Gastroesophageal sphincter (tissue), 4 donors: ENCODE measurements around the gene BEST4. TPM values are rescaled to one million over a fixed set of nuclear protein-coding genes. Genes with fewer than 3 reads are reported as not detected.

Source experiments
- ATAC-seq: fragments of 150-250 bp; one replicate; pipeline ENCODE4 v1.9.1; 2016; ENCODE audit warnings: mild to moderate bottlenecking, moderate library complexity
- H3K27ac ChIP-seq, 4 donors: fragments of 200-600 bp; sonication (generic) in 3 of 4; 1 replicate in 3 of 4; 2 replicates in 1 of 4; pipeline ENCODE4 v1.5.1; 2016 to 2019
- H3K27me3 ChIP-seq: fragments of 200-600 bp; sonication (generic); one replicate; pipeline ENCODE4 v1.5.1; 2019
- H3K36me3 ChIP-seq, 2 donors: fragments of 200-600 bp; sonication (generic); one replicate each; pipeline ENCODE4 v1.5.1; 2019; ENCODE audit warnings: control low read depth in 1 of 2
- H3K4me1 ChIP-seq, 3 donors: fragments of 200-600 bp; sonication (generic); 1 replicate in 2 of 3; 2 replicates in 1 of 3; pipeline ENCODE4 v1.5.1; 2016 to 2019; ENCODE audit warnings: control low read depth in 2 of 3
- H3K4me3 ChIP-seq, 2 donors: fragments of 200-600 bp; sonication (generic); one replicate each; pipeline ENCODE4 v1.5.1; 2019; ENCODE audit warnings: mild to moderate bottlenecking in 1 of 2, moderate library complexity in 1 of 2
- H3K9me3 ChIP-seq, 3 donors: fragments of 200-600 bp; sonication (generic); one replicate each; pipeline ENCODE4 v1.5.1; 2017 to 2019; ENCODE audit warnings: control low read depth in 2 of 3
- EP300 ChIP-seq: sonication (generic); formaldehyde crosslinking; IDR thresholded peaks from one replicate; pipeline ENCODE4 v1.6.1; 2017; ENCODE audit warnings: antibody characterized with exemption, mild to moderate bottlenecking
- POLR2A ChIP-seq, 2 donors: fragments of 450-650 bp; IDR thresholded peaks; one replicate each; pipeline ENCODE4 v1.6.1; 2017; ENCODE audit warnings: antibody characterized with exemption in 2 of 2, mild to moderate bottlenecking in 2 of 2, moderate library complexity in 1 of 2
- POLR2AphosphoS5 ChIP-seq: sonication (generic); formaldehyde crosslinking; IDR thresholded peaks from one replicate; pipeline ENCODE4 v1.6.1; 2017; ENCODE audit warnings: antibody characterized with exemption
- WGBS, 2 donors: methylation state at CpG; one replicate each; pipeline ENCODE4 v1.1.5; 2018; ENCODE audit warnings: low coverage in 1 of 2; 5-methylcytosine and 5-hydroxymethylcytosine counted together
- total RNA-seq, 4 donors: library from RNA; depleted of rRNA; stranded (reverse); fragments of >200 nt; gene quantifications; one replicate each; pipeline ENCODE4 v1.1.0, GENCODE V29; 2016
- TF ChIP-seq, protein P1 (sequence below), 4 experiments: fragments of 200-600 bp in 2 of 4; fragments of 450-650 bp in 2 of 4; sonication (generic) in 1 of 4; IDR thresholded peaks; one replicate each; pipeline ENCODE4 v1.5.1; 2017 to 2019; ENCODE audit warnings: antibody characterized with exemption in 4 of 4, mild to moderate bottlenecking in 2 of 4, moderate library complexity in 2 of 4

BEST4 gene
- total RNA-seq, 4 donors from 2014 or later = 0.15 to 0.31 TPM; not detected in 2

DNA sequence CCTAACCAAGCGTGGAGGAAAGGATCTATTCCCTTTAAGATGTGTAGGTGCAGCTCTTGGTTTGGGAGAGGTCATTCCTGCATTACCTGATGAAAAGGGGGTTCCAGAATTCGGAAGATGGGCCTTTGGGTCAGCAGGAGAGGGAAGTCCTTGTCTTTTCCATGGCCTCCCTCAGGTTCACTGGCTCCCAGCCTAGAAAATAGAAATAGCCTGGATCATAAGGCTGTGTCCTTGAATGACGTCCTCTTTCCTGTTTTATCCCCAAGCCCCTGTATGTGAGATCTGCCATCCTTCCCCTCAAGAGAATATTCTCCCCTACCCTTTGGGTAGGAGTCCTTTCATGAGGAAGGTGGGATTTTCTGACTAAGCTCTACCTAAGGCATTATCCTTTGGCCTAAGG, 27.1 kb downstream of the BEST4 start:
- ATAC-seq = no peak
- H3K27me3 ChIP-seq = no peaks in the 10 kb centered on the region
- WGBS, 2 donors = 94 to 100% methylated on average over 2 of the region's 3 CpGs
- H3K27ac ChIP-seq = no peak overlapping the region
- no peaks in the 10 kb centered on the region for H3K4me1 ChIP-seq
- no peak for TF ChIP-seq POLR2AphosphoS5
- no peak for TF ChIP-seq EP300
- TF ChIP-seq, protein P1, sequence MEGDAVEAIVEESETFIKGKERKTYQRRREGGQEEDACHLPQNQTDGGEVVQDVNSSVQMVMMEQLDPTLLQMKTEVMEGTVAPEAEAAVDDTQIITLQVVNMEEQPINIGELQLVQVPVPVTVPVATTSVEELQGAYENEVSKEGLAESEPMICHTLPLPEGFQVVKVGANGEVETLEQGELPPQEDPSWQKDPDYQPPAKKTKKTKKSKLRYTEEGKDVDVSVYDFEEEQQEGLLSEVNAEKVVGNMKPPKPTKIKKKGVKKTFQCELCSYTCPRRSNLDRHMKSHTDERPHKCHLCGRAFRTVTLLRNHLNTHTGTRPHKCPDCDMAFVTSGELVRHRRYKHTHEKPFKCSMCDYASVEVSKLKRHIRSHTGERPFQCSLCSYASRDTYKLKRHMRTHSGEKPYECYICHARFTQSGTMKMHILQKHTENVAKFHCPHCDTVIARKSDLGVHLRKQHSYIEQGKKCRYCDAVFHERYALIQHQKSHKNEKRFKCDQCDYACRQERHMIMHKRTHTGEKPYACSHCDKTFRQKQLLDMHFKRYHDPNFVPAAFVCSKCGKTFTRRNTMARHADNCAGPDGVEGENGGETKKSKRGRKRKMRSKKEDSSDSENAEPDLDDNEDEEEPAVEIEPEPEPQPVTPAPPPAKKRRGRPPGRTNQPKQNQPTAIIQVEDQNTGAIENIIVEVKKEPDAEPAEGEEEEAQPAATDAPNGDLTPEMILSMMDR (IDR thresholded peaks at IDR 0.05) = no peak
- TF ChIP-seq POLR2A (IDR thresholded peaks at IDR 0.05) = no peak
- H3K9me3 ChIP-seq = no peaks in the 10 kb centered on the region
- H3K36me3 ChIP-seq = no peaks in the 10 kb centered on the region
- H3K4me3 ChIP-seq = no peak overlapping the region

- 33 to 89% methylated on average over 2 to 5 of the region's 11 CpGs for WGBS, 2 donors
- Histone ChIP-seq H3K27ac (no peak overlapping the region), H3K4me1 (no peaks in the 10 kb centered on the region), H3K36me3 (no peaks in the 10 kb centered on the region), H3K9me3 (no peaks in the 10 kb centered on the region), H3K4me3 (no peak overlapping the region), H3K27me3 (no peaks in the 10 kb centered on the region)
- no peak for ATAC-seq
- TF ChIP-seq, protein P1 (IDR thresholded peaks at IDR 0.05) = no peak
- TF ChIP-seq POLR2AphosphoS5 (no peak), POLR2A (IDR thresholded peaks at IDR 0.05) (no peak), EP300 (no peak)
Observed at GRCh38 chr1:44759077-44759476, 28.9 kb downstream of the BEST4 start.

GRCh38 chr1:44757420-44757819, 30.6 kb downstream of the BEST4 start:
- TF ChIP-seq, protein P1 (IDR thresholded peaks at IDR 0.05) = no peak
- TF ChIP-seq EP300 (no peak), POLR2AphosphoS5 (no peak), POLR2A (IDR thresholded peaks at IDR 0.05) (no peak)
- H3K36me3 ChIP-seq = no peaks in the 10 kb centered on the region
- H3K9me3 ChIP-seq = no peaks in the 10 kb centered on the region
- H3K4me3 ChIP-seq = no peak overlapping the region
- 100% methylated on average over 1 of the region's 2 CpGs; no CpG with 5 or more reads in 1 of the 2 donors for WGBS, 2 donors
- H3K27me3 ChIP-seq = no peaks in the 10 kb centered on the region
- ATAC-seq = no peak
- H3K27ac ChIP-seq = no peak overlapping the region
- no peaks in the 10 kb centered on the region for H3K4me1 ChIP-seq

GRCh38 chr1:44747878-44748277, 40.1 kb downstream of the BEST4 start:
- ATAC-seq = no peak
- 84 to 100% methylated on average over 2 to 3 of the region's 3 CpGs for WGBS, 2 donors
- no peaks in the 10 kb centered on the region for H3K9me3 ChIP-seq

GRCh38 chr1:44743211-44743610, 44.8 kb downstream of the BEST4 start:
- ATAC-seq = no peak
- no peak for TF ChIP-seq POLR2AphosphoS5
- no peak for TF ChIP-seq POLR2A (IDR thresholded peaks at IDR 0.05)
- no peak for TF ChIP-seq EP300
- TF ChIP-seq, protein P1 (IDR thresholded peaks at IDR 0.05) = no peak
- H3K9me3 ChIP-seq = no peaks in the 10 kb centered on the region
- no peaks in the 10 kb centered on the region for H3K27me3 ChIP-seq
- H3K4me3 ChIP-seq = no peak overlapping the region
- 67 to 77% methylated on average over 1 of the region's 1 CpG for WGBS, 2 donors
- peaks cover 0 to 12% (median 4%) of the 10 kb centered on the region in 3 donors for H3K4me1 ChIP-seq
- no peak overlapping the region for H3K27ac ChIP-seq
- no peaks in the 10 kb centered on the region for H3K36me3 ChIP-seq

More at GRCh38 chr1:44747878-44748277, 40.1 kb downstream of the BEST4 start:
- Histone ChIP-seq H3K4me3 (no peak overlapping the region), H3K27ac (no peak overlapping the region), H3K27me3 (no peaks in the 10 kb centered on the region), H3K36me3 (no peaks in the 10 kb centered on the region), H3K4me1 (no peaks in the 10 kb centered on the region)
- TF ChIP-seq POLR2AphosphoS5 (no peak), POLR2A (IDR thresholded peaks at IDR 0.05) (no peak), EP300 (no peak)
- TF ChIP-seq, protein P1 (IDR thresholded peaks at IDR 0.05) = no peak
